ENCODE measurements around the gene ME2.
"Not testable (repeated sequence)": the region's sequence is repeated elsewhere in the genome, so short reads cannot be mapped to it uniquely, and the experiment has no call there.

ME2 gene

DNA sequence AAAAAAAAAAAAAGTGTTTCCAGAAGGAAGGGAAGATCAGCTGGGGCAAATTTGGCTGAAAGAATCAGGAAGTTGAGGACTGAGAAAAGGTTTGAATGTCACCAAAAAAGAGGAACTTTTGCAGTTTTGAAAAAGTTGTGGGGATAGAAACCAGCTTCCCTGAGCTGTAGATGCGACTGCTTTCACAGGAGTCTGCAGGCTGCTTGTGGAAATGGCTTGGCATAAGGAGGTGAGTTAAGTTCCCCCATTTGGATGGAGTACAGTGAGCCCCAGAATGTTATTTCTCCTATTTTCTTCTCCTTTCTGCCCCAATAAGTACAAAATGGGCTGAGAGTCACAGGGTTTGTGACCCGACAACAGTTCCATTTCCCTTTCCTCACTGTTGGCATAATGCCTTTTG, 16.5 kb upstream of the ME2 start:
- no peak for DNase-seq

DNA sequence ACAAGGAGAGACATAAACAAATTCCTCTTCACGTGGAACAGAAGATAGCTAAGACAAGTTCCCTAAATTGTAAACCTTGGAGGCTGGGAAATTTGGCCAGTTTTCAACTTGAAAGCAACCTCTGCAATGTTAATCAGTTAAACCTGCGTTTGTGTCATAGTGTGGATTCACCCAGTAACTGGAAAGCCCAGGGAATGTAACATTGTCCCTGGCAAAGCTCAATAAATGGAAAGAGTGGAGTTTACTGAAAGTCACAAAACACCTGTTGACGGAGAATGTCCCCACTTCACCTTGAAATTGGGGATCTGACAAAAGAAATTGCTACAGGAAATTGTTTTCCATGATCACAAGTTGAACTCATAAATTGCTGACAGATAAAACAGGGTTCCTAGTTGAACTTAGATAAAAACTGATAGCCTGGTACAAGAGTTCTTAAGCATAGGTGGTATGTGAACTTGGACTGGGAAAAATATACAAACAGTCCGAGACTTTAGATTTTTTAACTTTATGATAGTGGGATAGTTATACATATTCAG, 15.0 kb upstream of the ME2 start:
- no peak for DNase-seq

DNA sequence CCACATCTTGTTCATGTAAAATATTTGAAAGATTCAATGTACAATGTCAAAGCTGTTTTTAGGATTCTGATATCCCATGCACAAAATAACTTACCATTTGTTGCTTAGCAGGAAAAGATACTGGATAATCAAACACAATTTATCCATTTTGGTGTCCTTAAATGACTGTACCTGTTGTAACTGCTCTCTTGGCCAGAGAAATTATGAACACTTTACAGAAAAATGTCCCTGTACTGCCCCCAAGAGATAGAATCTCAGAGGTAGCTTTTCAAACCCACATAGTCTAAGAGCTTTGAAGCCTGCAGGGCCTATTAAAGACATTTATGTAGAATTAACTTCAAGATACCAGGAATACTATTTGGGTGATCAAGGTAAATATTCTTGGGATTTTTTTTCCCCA, 12.2 kb upstream of the ME2 start:
- no peak for DNase-seq

DNA sequence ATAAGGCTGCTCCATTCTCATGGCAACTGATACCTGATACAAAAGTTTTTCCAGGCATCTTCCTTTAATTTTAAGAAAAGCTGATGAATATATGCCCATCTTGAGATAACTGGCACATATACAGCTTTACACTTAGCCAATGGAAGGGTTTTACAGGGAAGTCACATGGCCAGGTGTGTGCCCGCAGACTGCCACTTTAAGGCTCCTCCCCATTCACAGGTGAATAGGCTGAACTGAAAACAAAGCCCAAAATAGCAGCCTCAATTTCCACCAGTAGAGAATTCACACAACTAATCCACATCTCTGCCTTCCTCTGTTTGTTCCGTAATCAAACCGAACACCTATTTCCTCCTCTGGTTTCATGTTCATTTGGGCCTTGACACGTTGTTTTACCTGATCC, 9.8 kb upstream of the ME2 start:
- no peak for DNase-seq

DNA sequence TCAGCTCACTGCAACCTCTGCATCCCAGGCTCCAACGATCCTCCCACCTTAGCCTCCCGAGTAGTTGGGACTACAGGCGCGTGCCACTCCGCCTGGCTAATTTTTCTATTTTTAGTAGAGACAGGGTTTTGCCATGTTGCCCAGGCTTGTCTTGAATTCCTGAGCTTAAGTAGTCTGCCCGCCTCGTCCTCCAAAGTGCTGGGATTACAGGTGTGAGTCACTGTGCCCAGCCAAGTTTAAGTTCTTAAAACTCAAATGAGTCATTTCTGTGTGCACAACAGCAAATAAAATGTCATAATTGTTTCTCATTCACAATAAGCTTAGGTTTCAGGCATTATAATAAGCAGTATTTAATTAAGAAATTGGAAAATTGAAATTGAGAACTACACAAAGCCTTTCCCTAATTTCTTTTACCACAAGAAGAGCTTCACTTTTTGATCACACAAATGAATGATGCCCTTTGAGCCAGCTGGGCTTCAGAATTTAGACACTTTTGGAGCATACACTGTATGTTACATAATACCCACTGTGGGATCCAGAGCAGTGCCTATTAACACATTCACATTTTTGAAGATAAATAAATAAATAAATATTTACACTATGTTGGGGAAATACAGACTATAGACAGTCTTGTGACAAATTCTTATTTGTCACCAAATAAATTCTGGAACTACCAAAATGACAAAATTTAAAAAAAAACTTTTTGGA, 8.6 kb upstream of the ME2 start:
- no peak for DNase-seq

DNA sequence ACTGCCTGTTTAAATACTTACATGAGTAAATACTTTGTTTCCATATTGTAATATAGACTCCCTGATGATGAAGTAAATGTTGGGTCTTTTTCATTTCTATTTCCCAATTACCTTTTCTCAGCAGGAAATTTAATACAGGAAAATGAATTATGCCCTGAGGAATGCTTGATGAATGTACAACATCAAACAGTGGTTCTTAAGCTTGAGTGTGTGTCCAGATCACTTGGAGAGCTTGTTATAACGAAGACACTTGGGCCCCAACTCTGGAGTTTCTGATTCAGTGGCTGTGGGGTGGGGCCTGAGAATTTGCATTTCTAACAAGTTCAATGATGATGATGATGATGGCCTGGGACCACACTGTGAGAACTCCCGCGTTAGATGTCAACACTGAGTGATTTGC, 7.1 kb upstream of the ME2 start:
- DNase-seq: no peak

DNA sequence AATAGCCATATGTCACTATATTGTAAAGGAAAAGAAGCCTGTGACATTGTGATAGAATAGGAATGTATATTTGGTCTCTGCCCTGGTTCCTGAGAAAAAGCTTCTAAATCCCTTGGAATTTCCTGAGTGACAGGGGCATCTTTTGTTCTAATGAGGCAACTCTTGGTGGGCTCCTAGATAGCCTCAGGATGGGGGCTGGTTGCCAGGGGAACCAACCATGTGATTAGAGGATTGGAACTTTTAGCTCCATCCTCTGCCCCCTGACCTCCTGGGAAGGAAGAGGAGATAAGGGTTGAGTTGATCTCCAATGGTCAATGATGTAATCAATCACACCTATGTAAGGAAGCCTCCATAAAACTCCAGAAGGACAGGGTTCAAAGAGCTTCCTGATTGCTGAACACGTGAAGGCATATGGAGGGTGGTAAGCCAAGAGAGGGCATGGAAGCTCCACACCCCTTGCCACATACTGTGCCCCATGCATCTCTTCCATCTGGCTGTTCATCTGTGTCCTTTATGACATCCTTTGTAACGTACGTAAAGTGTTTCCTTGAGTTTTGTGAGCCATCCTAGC, 2.9 kb upstream of the ME2 start:
- no peak for DNase-seq

DNA sequence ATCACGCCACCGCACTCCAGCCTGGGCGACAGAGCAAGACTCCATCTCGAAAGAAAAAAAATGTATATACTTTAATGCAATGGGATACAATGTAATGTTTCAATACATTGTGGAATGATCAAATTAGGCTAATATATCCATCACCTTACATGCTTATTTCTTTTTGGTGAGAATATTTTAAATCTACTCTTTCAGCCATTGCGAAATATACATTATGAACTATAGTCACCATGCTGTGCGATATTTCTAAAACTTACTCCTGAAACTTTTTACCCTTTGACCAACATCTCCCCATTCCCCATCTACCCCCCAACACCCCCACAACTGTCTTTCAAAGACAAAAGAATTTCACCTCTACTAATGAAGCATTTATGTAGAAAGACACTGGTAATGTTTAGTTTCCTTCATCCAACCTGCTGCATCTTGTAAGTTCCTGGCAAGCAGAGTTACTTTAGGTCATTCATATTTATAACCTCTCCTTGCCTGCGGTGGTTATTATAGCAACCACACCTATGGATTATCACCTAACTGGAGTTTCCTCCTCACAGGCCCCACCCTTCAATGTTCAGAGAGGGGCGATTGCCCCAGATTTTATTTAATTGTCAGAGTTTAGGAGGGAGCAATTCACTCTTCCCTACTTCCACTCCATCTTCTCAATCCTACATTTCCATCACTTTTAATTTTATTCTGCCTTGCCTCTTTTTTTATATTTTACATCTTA, 1.2 kb upstream of the ME2 start:
- DNase-seq: no peak

DNA sequence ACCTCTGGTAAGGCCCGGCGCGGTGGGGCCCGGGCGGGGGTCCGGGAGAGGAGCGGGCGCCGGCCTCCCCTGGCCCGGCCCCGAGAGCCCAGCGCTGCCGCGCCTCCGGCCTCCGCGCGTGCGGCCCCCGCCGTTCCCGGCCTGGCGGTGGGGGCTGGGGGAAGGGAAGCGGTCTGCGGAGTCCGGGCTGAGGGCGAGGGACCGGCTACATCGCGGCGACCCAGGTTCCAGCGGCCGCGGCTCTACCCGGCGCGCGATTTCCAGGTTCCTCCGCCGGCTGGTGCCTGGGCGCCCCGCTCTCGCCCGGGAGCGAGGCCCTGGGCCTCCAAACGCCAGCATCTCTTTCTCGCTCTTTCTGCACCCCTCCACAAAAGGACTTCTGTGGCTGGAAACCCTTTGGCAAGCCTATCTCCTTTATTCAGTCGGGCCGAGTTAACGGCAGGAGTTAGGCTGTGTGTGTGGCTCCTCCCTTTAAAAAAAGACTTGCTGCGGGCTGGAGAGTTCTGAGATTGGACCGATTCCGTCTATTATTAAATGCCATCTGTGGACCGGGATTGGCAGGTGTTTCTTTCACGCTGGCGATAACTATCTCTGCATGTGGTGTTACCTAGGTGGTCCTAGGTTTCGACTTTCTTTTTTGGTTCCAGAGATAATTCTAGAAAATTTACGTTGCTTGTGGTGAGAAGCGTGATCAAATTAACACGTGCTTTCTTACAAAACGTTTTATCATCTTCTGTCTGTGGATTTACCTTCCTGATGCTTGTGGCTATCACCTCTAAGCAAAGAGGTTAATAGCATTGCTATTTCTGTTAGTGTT, 592 bp downstream of the ME2 start:
- no peak for DNase-seq

DNA sequence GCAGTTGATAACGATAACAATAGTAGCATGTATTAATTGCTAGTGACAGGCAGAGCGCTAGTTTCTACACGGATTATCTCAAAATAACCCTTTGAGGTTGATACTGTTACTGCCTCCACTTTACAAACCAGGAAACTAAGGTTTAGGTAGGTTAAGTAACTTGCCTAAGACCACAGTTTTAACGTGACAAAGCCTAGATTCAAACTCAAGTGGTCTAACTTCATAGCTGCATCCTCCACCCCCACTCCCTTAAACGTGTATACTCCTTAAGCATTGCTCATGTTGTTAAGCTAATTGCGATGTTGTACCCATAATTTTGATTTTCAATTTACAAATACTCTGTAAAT, 1.2 kb downstream of the ME2 start:
- peak; percentile 52 for DNase-seq

DNA sequence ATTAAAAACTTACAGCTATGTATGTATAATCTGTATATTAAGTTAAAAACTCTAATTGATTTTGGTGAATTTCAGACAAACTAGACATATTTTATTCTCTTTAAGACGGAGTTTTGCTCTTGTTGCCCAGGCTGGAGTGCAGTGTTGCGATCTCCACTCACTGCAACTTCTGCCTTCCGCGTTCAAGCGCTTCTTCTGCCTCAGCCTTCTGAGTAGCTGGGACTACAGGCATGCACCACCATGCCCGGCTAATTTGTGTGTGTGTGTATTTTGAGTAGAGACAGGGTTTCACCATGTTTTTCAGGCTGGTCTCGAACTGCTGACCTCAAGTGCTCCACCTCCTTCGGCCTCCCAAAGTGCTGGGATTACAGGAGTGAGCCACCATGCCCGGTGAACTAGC, 2.0 kb downstream of the ME2 start:
- not testable (repeated sequence) for DNase-seq

DNA sequence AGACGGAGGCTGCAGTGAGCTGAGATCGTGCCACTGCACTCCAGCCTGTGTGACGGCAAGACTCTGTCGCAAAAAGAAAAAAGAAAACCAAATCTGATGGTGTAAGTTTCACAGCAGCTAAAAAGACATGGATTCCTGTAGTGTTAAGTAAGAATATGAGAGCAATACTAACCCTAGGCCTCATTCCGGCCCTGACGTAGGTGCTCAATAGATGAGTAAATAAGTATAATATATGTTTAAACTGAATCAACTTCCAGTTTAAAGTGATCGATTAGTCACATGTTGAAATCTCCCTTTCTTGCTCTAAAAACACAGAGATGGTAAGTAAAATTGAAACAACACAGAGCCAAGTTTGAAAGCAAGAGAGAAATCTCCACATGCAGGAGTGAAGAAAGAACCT, 8.0 kb downstream of the ME2 start:
- DNase-seq: no peak

DNA sequence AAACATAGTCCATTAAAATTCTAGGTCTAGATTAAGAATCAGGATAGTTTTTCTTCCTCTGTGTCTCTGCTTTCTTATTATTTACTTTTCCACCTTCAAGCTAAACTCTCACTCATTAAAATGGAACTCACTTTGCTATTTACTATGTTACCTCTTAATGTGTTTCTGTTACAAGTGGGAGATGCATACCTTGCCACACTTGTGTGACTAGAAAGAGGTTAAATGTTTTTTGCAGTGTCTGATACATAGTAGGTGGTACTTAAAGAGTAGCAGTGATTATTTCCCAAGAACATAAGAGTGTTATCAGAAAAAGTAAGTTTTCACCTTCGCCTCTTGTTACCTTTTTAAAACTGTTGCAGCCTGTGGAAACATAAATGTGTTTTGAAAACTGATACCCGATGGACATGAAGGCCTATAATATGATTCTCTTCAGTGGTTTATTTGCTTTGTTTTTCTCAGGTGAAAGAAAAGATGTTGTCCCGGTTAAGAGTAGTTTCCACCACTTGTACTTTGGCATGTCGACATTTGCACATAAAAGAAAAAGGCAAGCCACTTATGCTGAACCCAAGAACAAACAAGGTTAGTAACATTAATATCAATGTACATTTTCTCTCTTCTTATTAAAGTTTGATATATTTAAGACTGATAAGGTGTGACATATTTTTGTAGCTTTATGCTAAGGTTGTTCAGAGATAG, 16.6 kb downstream of the ME2 start:
- DNase-seq: no peak

DNA sequence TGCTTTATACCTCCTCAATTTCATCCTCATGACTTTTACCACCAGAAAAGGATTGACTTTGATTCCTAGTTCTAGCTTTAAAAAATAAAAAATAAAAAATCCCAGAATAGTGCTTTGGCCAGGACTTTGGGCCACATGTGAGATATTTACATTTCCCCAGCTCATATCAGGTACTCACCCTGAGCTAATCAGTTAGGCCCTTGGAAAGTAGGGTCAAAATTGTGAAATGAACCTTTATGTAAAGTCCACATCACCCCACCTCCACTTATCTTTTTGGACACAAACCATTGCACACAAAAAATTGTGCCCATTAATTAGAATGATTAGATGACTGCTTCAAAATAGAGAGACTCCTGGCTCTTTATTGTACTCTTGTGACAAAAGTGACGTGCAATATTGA, 17.2 kb downstream of the ME2 start:
- no peak for DNase-seq

DNA sequence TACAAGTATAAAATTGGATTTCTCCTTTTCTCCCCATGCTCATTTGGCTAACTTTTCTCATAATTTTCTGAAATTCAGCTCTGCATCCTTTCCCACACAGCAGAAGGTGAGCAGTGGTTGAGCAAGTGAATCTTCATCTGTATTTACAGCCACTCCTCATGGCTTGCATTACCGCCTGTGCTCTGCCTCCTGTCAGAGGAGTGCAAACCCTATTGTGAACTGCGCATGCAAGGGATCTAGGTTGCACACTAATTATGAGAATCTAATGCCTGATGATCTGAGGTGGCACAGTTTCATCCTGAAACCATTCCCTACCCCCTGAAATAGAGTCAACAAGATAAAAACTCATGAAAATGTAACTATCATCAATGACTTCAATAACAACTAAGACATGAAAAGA, 20.0 kb downstream of the ME2 start:
- DNase-seq: no peak

DNA sequence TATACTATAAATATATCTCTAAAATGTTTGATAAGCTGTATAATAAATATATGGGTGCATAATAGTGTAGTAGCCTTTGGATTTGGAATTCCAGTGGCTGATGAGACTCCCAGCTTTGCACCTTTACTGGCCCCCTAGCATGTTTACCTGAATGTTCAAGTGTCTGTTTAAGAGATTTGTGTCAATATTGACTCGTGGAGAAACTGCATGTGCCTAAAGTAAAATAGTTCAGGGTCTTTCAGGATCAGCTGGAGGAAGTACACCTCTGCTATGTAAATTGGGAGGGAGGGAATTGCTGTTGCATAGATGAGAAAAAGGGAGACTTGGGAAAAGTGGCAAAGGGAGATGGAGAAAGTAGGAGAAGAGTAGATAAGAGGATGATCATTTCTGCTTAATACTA, 23.9 kb downstream of the ME2 start:
- DNase-seq: no peak

DNA sequence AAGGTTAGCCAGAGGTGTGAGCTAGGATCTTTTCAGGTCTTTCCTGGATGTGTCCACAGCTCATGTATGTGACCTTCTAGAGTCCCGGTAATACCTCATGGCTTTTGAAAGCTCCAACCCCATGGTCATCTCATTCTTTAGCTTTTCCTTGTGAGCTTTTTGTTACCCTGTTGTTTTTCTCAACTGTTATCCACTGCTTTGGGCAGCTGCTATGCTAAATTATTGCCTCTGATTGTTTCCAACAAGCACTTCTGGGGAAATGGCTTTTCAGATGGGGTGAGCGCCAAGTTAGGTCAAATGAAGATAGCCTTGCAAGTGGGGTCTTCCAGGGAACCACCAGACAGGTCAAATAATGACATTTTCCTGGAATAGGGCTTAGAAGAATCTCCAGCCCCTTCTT, 27.9 kb downstream of the ME2 start:
- no peak for DNase-seq

DNA sequence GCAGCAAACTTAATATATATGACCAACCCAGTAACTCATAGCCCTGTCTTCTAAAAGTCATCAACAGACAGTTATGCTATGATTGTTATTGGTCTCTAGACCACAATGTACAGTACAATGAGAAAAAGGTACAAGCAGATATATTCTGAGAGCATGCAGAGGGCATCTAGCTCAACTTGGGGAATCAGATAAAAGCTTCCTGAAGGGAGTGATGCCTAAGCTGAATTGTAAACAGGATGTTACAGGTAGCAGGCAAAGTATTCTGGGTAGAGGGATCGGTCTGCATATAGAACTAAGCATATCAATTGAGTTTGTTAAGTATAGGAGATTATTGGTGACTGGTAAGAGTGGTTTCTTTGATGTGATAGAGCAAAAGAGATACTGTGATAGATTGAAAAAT, 30.3 kb downstream of the ME2 start:
- no peak for DNase-seq

DNA sequence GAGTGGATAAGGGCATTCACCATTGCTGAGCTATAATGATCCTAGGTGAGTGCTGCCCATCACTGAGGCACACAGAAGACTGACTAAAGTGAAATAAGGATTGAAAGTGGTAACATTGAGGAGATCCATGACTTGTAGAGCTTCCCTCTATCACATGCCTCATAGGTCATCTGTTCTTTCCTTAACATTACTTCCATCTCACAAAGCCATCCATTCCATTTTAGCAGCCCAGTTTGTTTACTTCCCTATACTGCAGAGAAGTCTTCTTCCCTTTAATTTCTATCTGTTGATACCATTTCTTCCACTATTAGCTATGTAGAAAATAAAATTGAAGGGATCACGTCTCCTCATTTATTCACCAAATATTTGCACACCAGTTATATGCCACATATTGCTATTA, 32.1 kb downstream of the ME2 start:
- DNase-seq: no peak

DNA sequence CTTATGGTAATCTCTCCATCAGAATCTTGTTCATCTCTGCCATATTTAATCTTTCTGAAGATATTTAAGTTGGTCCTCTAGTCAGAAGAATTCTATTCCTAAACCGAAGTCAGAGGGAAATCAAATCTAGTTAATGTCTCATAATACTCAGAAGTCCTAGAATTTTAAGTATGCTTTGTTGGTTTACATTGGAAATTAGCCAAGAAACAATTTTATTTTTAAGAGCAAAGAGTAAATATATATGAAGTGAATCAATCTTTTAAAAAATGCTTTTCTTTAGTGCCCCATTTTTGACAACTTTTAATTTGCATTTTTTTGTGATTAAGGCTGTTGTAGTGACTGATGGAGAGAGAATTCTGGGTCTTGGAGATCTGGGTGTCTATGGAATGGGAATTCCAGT, 38.1 kb downstream of the ME2 start:
- no peak for DNase-seq

DNA sequence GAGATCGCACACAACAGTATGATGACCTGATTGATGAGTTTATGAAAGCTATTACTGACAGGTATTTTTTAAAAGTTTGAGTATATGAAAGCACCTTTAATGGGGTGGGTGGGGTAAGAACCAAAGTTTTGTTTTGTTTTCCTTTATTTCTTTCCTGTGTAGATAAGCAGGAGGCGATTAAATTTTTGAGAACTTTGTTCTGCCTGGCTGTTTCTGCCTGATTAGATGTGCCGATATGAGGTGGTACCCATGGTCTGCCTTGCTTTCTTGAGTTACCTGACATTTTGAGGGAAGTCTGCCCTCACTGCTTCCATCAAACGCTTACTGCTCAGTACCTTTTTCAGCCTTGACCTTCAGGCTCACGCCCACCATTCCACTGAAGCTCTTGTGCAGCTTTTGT, 39.2 kb downstream of the ME2 start:
- no peak for DNase-seq

DNA sequence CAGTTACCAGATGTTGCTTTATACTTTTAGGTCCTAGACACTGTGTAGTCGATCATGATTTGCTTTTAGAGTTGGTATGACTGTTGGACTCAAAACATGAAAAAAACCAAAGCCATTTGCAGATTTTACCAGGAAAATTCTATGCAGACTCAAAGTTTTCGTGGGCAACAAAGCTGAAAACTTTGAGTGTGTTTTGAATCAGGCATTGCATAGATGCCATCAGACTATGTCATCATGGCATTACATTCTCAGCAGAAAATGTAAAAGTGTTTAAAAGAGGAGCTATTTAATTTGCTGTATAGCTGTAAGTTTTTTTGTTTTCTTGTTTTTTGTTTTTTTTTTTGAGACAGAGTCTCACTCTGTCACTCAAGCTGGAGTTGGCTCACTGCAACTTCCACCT, 45.5 kb downstream of the ME2 start:
- DNase-seq: no peak

DNA sequence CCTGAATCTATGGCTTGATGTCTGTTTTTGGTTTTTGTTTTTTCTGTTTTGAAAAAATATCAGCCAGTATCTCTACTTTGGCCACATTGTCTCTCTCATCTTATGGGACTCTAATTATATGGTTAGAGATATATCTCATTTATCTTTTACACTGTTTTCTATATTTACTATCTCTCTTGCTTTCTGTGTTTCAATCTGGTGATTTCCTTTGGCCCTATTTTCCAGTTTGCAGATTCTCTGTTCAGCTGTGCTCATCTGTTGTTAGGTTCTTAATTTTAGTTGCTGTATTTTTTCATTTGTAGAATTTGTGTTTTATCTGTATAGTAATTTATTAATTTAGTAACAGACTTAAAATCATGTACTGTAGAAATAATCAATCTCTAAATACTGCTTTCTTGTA, 47.6 kb downstream of the ME2 start:
- no peak for DNase-seq

All from NCI-H1417 treated with DMSO at 0.1 percent for 48 hours (cell line).